ENCODE results near the gene SLCO4A1.

- TF ChIP-seq POLR2A (IDR thresholded peaks at IDR 0.05; ENCODE audit: low read depth, low read length) (no peak), JUN (IDR thresholded peaks at IDR 0.05; ENCODE audit: borderline replicate concordance, insufficient read depth, insufficient read length, low read depth) (no peak), POLR2AphosphoS5 (IDR thresholded peaks at IDR 0.05; ENCODE audit: insufficient read depth, low read depth, low read length) (no peak)
Observed at GRCh38 chr20:62632575-62633090, 9.7 kb upstream of the SLCO4A1 start.
